Esophagus squamous epithelium (tissue), 5 donors: Measurements from ENCODE around the gene TSPAN15. TPM values are rescaled to one million over a fixed set of nuclear protein-coding genes. Genes with fewer than 3 reads are reported as not detected.

Experiments used
- DNase-seq: peaks from one replicate; lab custom pipeline; 2025; lab: John Stamatoyannopoulos, UW
- H3K27ac ChIP-seq, 4 donors: fragments of 200-600 bp; sonication (generic); one replicate each; pipeline ENCODE4 v1.5.1; 2016 to 2019; ENCODE audit warnings: mild to moderate bottlenecking in 1 of 4
- H3K27me3 ChIP-seq, 4 donors: fragments of 200-600 bp; sonication (generic); 1 replicate in 3 of 4; 2 replicates in 1 of 4; pipeline versions ENCODE4 v1.5.1 to v1.6.0; 2017 to 2021; ENCODE audit warnings: antibody characterized with exemption in 1 of 4
- H3K36me3 ChIP-seq, 3 donors: fragments of 200-600 bp; sonication (generic); one replicate each; pipeline ENCODE4 v1.5.1; 2016 to 2019
- H3K4me1 ChIP-seq, 3 donors: fragments of 200-600 bp; sonication (generic); one replicate each; pipeline ENCODE4 v1.5.1; 2017 to 2019
- H3K4me3 ChIP-seq, 4 donors: fragments of 200-600 bp; sonication (generic); 1 replicate in 3 of 4; 2 replicates in 1 of 4; pipeline ENCODE4 v1.5.1; 2016 to 2019; ENCODE audit warnings: mild to moderate bottlenecking in 2 of 4, moderate library complexity in 1 of 4
- H3K9me3 ChIP-seq, 3 donors: fragments of 200-600 bp; sonication (generic); one replicate each; pipeline ENCODE4 v1.5.1; 2016 to 2019
- POLR2A ChIP-seq, 4 donors: fragments of 450-650 bp; IDR thresholded peaks; one replicate each; pipeline ENCODE4 v1.6.1; 2017; ENCODE audit warnings: antibody characterized with exemption in 4 of 4, mild to moderate bottlenecking in 4 of 4, moderate library complexity in 3 of 4
- WGBS, 2 donors: methylation state at CpG; one replicate each; pipeline ENCODE4 v1.1.5; 2018; 5-methylcytosine and 5-hydroxymethylcytosine counted together
- intact Hi-C: fragments of 100-400 bp; cut with DNase I; formaldehyde crosslinking; loops from one replicate; pipeline ENCODE4 v1.15.0; 2022
- total RNA-seq, 4 donors: library from RNA; depleted of rRNA; stranded (reverse); fragments of >200 nt; gene quantifications; one replicate each; pipeline ENCODE4 v1.1.0, GENCODE V29; 2016
- TF ChIP-seq, protein P1 (sequence below), 6 experiments: fragments of 450-650 bp in 4 of 6; fragments of 200-600 bp in 2 of 6; sonication (generic) in 2 of 6; IDR thresholded peaks; one replicate each; pipeline ENCODE4 v1.5.1; 2016 to 2019; ENCODE audit warnings: antibody characterized with exemption in 6 of 6, mild to moderate bottlenecking in 4 of 6, moderate library complexity in 4 of 6
- donor health status: DM: yes; HTN: yes; CAD: no.

TSPAN15 gene
- total RNA-seq, 4 donors from 2014 or later = 3.6 to 24.0 (median 18.5) TPM

- Histone ChIP-seq H3K27ac (peak overlapping the region in 2 of 4 donors; percentile 50 to 76), H3K4me1 (peaks cover 10 to 74% (median 40%) of the 10 kb centered on the region in 3 donors), H3K36me3 (no peaks in the 10 kb centered on the region), H3K9me3 (no peaks in the 10 kb centered on the region), H3K27me3 (no peaks in the 10 kb centered on the region), H3K4me3 (no peak overlapping the region)
- no peak for DNase-seq
- intact Hi-C loops = no loop called here
- no peak for TF ChIP-seq POLR2A (IDR thresholded peaks at IDR 0.05)
- TF ChIP-seq, protein P1, sequence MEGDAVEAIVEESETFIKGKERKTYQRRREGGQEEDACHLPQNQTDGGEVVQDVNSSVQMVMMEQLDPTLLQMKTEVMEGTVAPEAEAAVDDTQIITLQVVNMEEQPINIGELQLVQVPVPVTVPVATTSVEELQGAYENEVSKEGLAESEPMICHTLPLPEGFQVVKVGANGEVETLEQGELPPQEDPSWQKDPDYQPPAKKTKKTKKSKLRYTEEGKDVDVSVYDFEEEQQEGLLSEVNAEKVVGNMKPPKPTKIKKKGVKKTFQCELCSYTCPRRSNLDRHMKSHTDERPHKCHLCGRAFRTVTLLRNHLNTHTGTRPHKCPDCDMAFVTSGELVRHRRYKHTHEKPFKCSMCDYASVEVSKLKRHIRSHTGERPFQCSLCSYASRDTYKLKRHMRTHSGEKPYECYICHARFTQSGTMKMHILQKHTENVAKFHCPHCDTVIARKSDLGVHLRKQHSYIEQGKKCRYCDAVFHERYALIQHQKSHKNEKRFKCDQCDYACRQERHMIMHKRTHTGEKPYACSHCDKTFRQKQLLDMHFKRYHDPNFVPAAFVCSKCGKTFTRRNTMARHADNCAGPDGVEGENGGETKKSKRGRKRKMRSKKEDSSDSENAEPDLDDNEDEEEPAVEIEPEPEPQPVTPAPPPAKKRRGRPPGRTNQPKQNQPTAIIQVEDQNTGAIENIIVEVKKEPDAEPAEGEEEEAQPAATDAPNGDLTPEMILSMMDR (IDR thresholded peaks at IDR 0.05) = no peak
- 78 to 91% methylated on average over 8 of the region's 8 CpGs for WGBS, 2 donors
Measured at GRCh38 chr10:69459101-69459790, 8.0 kb downstream of the TSPAN15 start.

- peaks cover 18 to 76% (median 48%) of the 10 kb centered on the region in 3 donors for H3K4me1 ChIP-seq
- no peak for DNase-seq
- intact Hi-C loops = no loop called here
- 76 to 100% methylated on average over 1 to 6 of the region's 12 CpGs for WGBS, 2 donors
- peak overlapping the region in 3 of 4 donors; percentile 30 to 76 (median 50) for H3K27ac ChIP-seq
- H3K4me3 ChIP-seq = no peak overlapping the region
- TF ChIP-seq, protein P1 (IDR thresholded peaks at IDR 0.05) = no peak
- TF ChIP-seq POLR2A (IDR thresholded peaks at IDR 0.05) = no peak
- no peaks in the 10 kb centered on the region for H3K27me3 ChIP-seq
- no peaks in the 10 kb centered on the region for H3K9me3 ChIP-seq
- no peaks in the 10 kb centered on the region for H3K36me3 ChIP-seq
Measured at GRCh38 chr10:69459893-69460575, 8.8 kb downstream of the TSPAN15 start.

GRCh38 chr10:69460576-69461242 is 9.4 kb downstream of the TSPAN15 start:
- Histone ChIP-seq H3K4me1 (peaks cover 21 to 83% (median 53%) of the 10 kb centered on the region in 3 donors), H3K9me3 (no peaks in the 10 kb centered on the region), H3K27ac (peak overlapping the region in 3 of 4 donors; percentile 30 to 76 (median 50)), H3K27me3 (no peaks in the 10 kb centered on the region), H3K4me3 (no peak overlapping the region), H3K36me3 (no peaks in the 10 kb centered on the region)
- TF ChIP-seq, protein P1 (IDR thresholded peaks at IDR 0.05) = no peak
- no peak for TF ChIP-seq POLR2A (IDR thresholded peaks at IDR 0.05)
- WGBS, 2 donors = 72 to 76% methylated on average over 8 to 9 of the region's 9 CpGs
- intact Hi-C loops = no loop called here
- DNase-seq = no peak

GRCh38 chr10:69461243-69462025 is 10.2 kb downstream of the TSPAN15 start:
- DNase-seq = no peak
- Histone ChIP-seq H3K27me3 (no peaks in the 10 kb centered on the region), H3K4me3 (no peak overlapping the region), H3K9me3 (no peaks in the 10 kb centered on the region), H3K4me1 (peaks cover 21 to 90% (median 58%) of the 10 kb centered on the region in 3 donors), H3K36me3 (no peaks in the 10 kb centered on the region), H3K27ac (peak overlapping the region in 3 of 4 donors; percentile 25 to 76 (median 50))
- WGBS, 2 donors = 60 to 82% methylated on average over 1 to 3 of the region's 5 CpGs
- intact Hi-C loops = no loop called here
- no peak for TF ChIP-seq POLR2A (IDR thresholded peaks at IDR 0.05)
- TF ChIP-seq, protein P1 (IDR thresholded peaks at IDR 0.05) = no peak
